Kidney epithelial cell (primary cell): ENCODE results near the gene CC2D1A. TPM values are rescaled to one million over a fixed set of nuclear protein-coding genes. Genes with fewer than 3 reads are reported as not detected.
A peak's percentile ranks its signal among the peaks of the same experiment; 100 is the strongest.

Experiments used
- DNase-seq: peaks from one replicate; pipeline ENCODE4 v3.0.0-alpha.2; 2010; ENCODE audit warnings: low read depth
- H3K27me3 ChIP-seq: 2 replicates; pipeline ENCODE4 v1.6.0; 2011; ENCODE audit warnings: low read length; ENCODE audit not compliant: control insufficient read depth, insufficient read depth
- H3K36me3 ChIP-seq: 2 replicates; pipeline ENCODE4 v1.5.1; 2011; ENCODE audit warnings: low read length; ENCODE audit not compliant: control insufficient read depth, insufficient read depth
- H3K4me3 ChIP-seq: 2 replicates; pipeline ENCODE4 v1.5.1; 2011; ENCODE audit warnings: low read depth, mild to moderate bottlenecking, control low read depth, low read length
- total RNA-seq: library from RNA; depleted of rRNA; stranded (reverse); fragments of >200 nt; gene quantifications from 2 replicates; pipeline ENCODE4 v1.2.3, GENCODE V29; 2015
- TF ChIP-seq, protein P1 (sequence below): IDR thresholded peaks from 2 replicates; pipeline ENCODE4 v1.5.1; 2011; ENCODE audit warnings: mild to moderate bottlenecking, moderate library complexity, low read length, control low read depth, inconsistent platforms; ENCODE audit not compliant: insufficient read depth, poor library complexity, severe bottlenecking

CC2D1A gene
- total RNA-seq, 1 donor from 2014 or later: 26.5 TPM

DNA sequence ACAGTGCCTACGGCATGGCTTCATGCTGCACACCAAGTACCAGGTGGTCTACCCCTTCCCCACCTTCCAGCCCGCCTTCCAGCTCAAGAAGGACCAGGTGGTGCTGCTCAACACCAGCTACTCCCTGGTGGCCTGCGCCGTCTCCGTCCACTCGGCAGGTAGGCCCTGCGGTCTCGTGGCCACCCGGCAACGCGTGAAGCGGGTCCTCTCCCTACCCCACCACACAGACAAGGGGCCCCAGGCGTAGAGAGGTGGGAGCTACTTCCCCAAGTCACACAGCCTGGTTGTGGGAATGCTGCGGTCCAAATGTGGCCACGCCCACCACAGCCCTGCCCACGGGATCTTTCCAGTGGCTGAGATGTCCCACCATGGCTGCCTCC is 50.4 kb downstream of the CC2D1A start:
- TF ChIP-seq, protein P1, sequence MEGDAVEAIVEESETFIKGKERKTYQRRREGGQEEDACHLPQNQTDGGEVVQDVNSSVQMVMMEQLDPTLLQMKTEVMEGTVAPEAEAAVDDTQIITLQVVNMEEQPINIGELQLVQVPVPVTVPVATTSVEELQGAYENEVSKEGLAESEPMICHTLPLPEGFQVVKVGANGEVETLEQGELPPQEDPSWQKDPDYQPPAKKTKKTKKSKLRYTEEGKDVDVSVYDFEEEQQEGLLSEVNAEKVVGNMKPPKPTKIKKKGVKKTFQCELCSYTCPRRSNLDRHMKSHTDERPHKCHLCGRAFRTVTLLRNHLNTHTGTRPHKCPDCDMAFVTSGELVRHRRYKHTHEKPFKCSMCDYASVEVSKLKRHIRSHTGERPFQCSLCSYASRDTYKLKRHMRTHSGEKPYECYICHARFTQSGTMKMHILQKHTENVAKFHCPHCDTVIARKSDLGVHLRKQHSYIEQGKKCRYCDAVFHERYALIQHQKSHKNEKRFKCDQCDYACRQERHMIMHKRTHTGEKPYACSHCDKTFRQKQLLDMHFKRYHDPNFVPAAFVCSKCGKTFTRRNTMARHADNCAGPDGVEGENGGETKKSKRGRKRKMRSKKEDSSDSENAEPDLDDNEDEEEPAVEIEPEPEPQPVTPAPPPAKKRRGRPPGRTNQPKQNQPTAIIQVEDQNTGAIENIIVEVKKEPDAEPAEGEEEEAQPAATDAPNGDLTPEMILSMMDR: no peak
- DNase-seq: no peak
- Histone ChIP-seq H3K36me3 (peaks cover 1% of the 10 kb centered on the region), H3K4me3 (no peak overlapping the region), H3K27me3 (no peaks in the 10 kb centered on the region)

DNA sequence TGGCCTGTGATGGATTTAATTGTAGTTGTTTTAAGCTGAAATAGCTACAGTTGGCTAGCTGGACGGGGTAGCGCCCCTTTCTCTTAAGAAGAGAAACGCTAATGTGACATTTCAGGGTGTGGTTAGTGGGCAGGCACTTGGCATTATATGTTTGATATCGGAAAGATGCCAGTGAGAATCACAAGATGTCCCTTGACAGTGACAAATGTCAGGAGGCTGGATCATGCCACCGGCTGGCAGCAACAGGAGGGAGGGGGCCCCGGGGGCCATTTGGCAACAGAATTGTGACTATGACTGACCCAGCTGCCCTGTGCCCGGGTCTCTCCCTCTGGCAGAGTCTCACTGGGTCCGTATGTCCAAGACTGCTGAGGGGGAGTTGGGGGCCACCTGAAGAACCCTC is 51.0 kb downstream of the CC2D1A start:
- no peaks in the 10 kb centered on the region for H3K27me3 ChIP-seq
- peaks cover 1% of the 10 kb centered on the region for H3K36me3 ChIP-seq
- no peak overlapping the region for H3K4me3 ChIP-seq
- no peak for DNase-seq
- TF ChIP-seq, protein P1: no peak

DNA sequence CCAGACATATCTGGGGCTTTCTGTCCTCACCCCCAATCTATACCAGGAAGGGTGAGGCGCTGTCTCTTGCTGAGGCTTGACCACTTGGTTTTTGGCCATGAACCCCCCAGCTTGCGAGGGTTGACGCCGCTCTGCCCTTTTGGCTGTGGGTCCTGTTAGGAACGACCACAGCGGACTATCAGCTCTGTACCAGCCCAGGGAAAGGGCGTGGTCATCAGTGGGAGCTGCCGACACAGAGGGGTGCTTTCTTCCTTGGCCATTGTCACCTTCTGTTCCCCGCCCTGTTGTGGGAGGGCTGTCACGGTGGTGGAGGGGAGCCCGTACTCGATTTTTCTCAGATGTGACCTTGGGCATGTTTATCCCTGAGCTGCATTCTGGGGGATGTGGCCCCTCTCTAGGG is 52.0 kb downstream of the CC2D1A start:
- DNase-seq: no peak
- Histone ChIP-seq H3K27me3 (no peaks in the 10 kb centered on the region), H3K4me3 (no peak overlapping the region), H3K36me3 (peaks cover 1% of the 10 kb centered on the region)
- TF ChIP-seq, protein P1: no peak

DNA sequence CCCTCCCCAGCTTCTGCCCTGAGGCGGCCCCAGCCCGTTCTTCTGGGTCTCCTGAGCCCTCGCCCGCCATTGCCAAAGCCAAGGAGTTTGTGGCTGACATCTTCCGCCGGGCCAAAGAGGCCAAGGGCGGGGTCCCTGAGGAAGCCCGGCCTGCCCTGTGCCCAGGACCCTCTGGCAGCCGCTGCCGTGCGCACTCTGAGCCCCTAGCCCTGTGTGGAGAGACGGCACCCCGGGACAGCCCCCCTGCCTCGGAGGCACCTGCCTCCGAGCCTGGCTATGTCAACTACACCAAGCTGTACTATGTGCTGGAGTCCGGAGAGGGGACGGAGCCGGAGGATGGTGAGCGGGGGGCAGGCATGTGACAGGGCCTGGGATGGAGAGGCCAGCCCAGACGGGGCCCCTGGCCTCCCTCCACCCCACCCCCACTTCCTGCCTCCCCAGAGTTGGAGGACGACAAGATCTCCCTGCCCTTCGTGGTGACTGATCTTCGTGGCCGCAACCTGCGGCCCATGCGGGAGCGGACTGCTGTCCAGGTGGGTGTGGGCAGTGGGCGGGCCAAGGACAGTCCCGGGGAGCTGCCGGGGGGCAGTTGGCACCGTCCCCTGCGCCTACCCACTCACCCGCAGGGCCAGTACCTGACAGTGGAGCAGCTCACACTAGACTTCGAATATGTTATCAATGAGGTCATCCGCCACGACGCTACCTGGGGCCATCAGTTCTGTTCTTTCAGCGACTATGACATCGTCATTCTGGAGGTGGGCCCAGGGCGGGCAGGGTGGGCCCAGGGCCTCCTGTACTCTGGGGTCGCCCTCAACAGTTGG is 53.4 kb downstream of the CC2D1A start:
- TF ChIP-seq, protein P1: no peak
- no peak overlapping the region for H3K4me3 ChIP-seq
- DNase-seq: no peak
- peaks cover 1% of the 10 kb centered on the region for H3K36me3 ChIP-seq
- no peaks in the 10 kb centered on the region for H3K27me3 ChIP-seq

DNA sequence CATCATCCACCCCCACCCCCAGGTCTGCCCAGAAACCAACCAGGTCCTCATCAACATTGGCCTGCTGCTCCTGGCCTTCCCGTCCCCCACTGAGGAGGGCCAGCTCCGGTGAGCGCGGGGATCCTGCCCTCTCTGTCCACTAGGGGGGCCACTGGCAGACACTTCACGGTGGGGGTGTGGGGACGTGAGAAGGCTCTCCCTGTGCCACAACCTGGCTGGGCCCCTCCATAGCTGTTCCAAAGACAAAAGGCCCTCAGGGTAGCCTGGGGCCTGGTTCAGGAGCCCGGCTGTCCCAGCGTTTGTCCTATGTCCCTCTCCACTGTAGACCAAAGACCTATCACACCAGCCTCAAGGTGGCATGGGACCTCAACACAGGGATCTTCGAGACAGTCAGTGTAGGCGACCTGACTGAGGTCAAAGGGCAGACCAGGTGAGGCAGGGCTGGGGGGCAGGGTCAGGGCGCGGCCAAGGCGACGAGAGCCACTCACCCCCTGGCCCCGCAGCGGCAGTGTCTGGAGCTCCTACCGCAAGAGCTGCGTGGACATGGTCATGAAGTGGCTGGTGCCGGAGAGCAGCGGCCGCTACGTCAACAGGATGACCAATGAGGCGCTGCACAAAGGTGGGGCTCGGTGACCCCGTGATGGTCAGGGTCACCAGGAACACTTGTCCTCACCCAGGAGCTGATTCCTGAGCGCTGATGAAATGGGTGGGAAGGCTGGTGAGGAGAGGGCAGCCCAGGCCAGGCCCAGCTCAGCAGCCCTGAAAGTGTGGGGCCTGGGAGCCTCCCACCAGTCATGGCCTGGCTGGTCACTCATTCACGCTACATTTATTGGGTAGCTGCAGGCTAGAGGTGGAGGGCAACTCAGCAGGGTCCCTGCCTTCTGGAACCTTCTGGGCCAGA is 54.2 kb downstream of the CC2D1A start:
- H3K36me3 ChIP-seq: no peaks in the 10 kb centered on the region
- TF ChIP-seq, protein P1: peak; percentile 30

More for the DNA sequence above, 54.2 kb downstream of the CC2D1A start:
- no peak for DNase-seq
- Histone ChIP-seq H3K27me3 (no peaks in the 10 kb centered on the region), H3K4me3 (no peak overlapping the region)
